CD4-positive, alpha-beta T cell treated with Interleukin-15 for 4 hours (primary cell): ENCODE measurements around the gene POLR2J3.
"Not testable (repeated sequence)": the region's sequence is repeated elsewhere in the genome, so short reads cannot be mapped to it uniquely, and the experiment has no call there.

Experiments
- DNase-seq: peaks from one replicate; pipeline ENCODE4 v3.0.0-alpha.2; 2020; ENCODE audit warnings: low spot score

POLR2J3 gene

DNA sequence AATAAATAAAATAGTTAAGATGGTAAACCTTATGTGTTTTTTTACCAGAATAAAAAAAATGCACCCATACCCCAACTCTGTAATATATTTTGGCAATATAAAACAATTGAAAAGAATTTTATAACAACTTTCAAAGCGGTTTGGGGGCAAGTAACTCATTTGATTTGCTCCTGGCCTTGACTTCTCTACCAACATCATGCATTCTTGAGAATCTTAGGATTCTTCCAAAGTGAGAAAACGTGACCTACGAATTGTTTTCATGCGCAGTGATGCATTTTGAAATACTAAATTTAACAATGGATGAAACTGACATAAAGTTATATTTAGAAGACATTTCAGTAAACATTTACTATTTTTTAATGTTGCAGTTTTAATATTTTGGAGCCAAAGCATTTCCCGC is 51.6 kb downstream of the POLR2J3 start:
- DNase-seq: not testable (repeated sequence)

DNA sequence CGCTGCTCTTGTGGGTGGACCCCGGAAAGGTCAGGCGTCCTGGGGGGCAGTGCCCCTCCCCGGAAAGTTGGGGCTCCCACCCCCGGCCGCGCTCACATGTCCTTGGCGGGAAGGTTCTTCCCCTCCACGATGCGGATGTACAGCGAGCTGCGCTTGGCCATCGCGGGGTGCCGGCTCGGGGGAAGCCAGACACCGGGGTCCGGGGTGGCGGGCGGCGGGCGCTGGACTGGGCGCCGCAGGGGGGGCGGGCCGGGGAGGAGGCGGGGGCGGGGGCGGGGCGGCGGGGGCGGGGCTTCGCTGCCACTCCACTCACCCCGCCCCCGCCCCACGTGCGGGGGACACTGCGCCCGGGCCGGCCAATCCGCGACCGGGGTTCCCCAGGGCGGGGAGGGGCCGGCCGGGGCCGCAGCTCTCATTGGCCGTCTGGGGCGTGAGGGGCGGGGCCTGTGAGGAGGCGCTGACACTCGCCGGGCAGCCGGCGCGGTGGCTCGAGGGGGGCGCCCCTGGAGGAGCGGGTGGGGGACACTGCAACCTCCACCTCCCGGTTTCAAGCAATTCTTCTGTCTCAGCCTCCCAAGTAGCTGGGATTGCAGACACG is 54.7 kb downstream of the POLR2J3 start, which contains the start of gene RASA4B:
Gene RASA4B (minus strand): TSS at position 228 of the 598 bp plus-strand sequence. CDS start 67 bp downstream, at position 161.
- DNase-seq: not testable (repeated sequence)
